GM19099 (cell line): ENCODE results near the gene RNF148.

ENCODE experiments used
- POLR2A ChIP-seq: IDR thresholded peaks from 3 replicates; pipeline ENCODE4 v1.6.1; 2011; ENCODE audit warnings: low read depth; ENCODE audit not compliant: insufficient read length; ENCODE audit errors: extremely low read depth

RNF148 gene

GRCh38 chr7:122702872-122703510 lies at the start of gene RNF148:
Gene RNF148, minus strand, starts transcription at chr7:122702922. Its CDS starts 172 bp downstream, at chr7:122702750.
- TF ChIP-seq POLR2A, result no peak

- no peak for TF ChIP-seq POLR2A
Observed at GRCh38 chr7:122750389-122750788, 47.7 kb upstream of the RNF148 start.

- TF ChIP-seq POLR2A, result no peak
Observed at GRCh38 chr7:122748195-122748594, 45.5 kb upstream of the RNF148 start.

- TF ChIP-seq POLR2A, result no peak
Observed at GRCh38 chr7:122746948-122747347, 44.2 kb upstream of the RNF148 start.

GRCh38 chr7:122743211-122743610 lies 40.5 kb upstream of the RNF148 start:
- TF ChIP-seq POLR2A, result no peak

- TF ChIP-seq POLR2A, result no peak
Observed at GRCh38 chr7:122738947-122739346, 36.2 kb upstream of the RNF148 start.

- TF ChIP-seq POLR2A, result no peak
Observed at GRCh38 chr7:122736183-122736582, 33.5 kb upstream of the RNF148 start.

GRCh38 chr7:122727759-122728158 lies 25.0 kb upstream of the RNF148 start:
- TF ChIP-seq POLR2A, result no peak

- no peak for TF ChIP-seq POLR2A
Observed at GRCh38 chr7:122727354-122727753, 24.6 kb upstream of the RNF148 start.

- TF ChIP-seq POLR2A, result no peak
Observed at GRCh38 chr7:122726881-122727280, 24.2 kb upstream of the RNF148 start.

GRCh38 chr7:122724366-122724765 lies 21.6 kb upstream of the RNF148 start:
- TF ChIP-seq POLR2A, result no peak

- no peak for TF ChIP-seq POLR2A
Observed at GRCh38 chr7:122719010-122719578, 16.4 kb upstream of the RNF148 start.

GRCh38 chr7:122717356-122718089 lies 14.8 kb upstream of the RNF148 start:
- TF ChIP-seq POLR2A, result no peak

GRCh38 chr7:122715183-122715582 lies 12.5 kb upstream of the RNF148 start:
- TF ChIP-seq POLR2A, result no peak

GRCh38 chr7:122710916-122711315 lies 8.2 kb upstream of the RNF148 start:
- no peak for TF ChIP-seq POLR2A
